Uterus (tissue), 4 donors: ENCODE measurements around the gene NAA35. TPM values are rescaled to one million over a fixed set of nuclear protein-coding genes. Genes with fewer than 3 reads are reported as not detected.

Experiments used
- DNase-seq, 2 donors: peaks; one replicate each; pipeline ENCODE4 v3.0.0-alpha.2; 2019 to 2020
- H3K27ac ChIP-seq, 2 donors: fragments of 200-600 bp; sonication (generic); 1 replicate in 1 of 2; 2 replicates in 1 of 2; pipeline ENCODE4 v1.5.1; 2016 to 2018
- H3K27me3 ChIP-seq, 2 donors: fragments of 200-600 bp; sonication (generic); one replicate each; pipeline ENCODE4 v1.5.1; 2018 to 2019; ENCODE audit warnings: control low read depth in 1 of 2
- H3K36me3 ChIP-seq, 2 donors: fragments of 200-600 bp; sonication (generic); one replicate each; pipeline ENCODE4 v1.5.1; 2019; ENCODE audit warnings: control low read depth in 1 of 2
- H3K4me1 ChIP-seq, 2 donors: fragments of 200-600 bp; sonication (generic); one replicate each; pipeline ENCODE4 v1.5.1; 2018 to 2019; ENCODE audit warnings: control low read depth in 1 of 2
- H3K4me3 ChIP-seq, 2 donors: fragments of 200-600 bp; sonication (generic); 1 replicate in 1 of 2; 2 replicates in 1 of 2; pipeline ENCODE4 v1.5.1; 2018 to 2019; ENCODE audit warnings: mild to moderate bottlenecking in 1 of 2
- H3K9me3 ChIP-seq, 2 donors: fragments of 200-600 bp; sonication (generic); one replicate each; pipeline ENCODE4 v1.5.1; 2019; ENCODE audit warnings: control low read depth in 1 of 2
- POLR2A ChIP-seq, 2 donors: fragments of 450-650 bp; IDR thresholded peaks; one replicate each; pipeline ENCODE4 v1.6.1; 2016; ENCODE audit warnings: antibody characterized with exemption in 2 of 2, mild to moderate bottlenecking in 1 of 2, moderate library complexity in 1 of 2
- intact Hi-C: fragments of 100-400 bp; cut with DNase I; formaldehyde crosslinking; loops from one replicate; pipeline ENCODE4 v1.15.1; 2023; ENCODE audit warnings: low total_unique reads
- total RNA-seq, 4 donors: library from RNA; depleted of rRNA in 3 of 4; stranded (reverse); fragments of >200 nt in 3 of 4; gene quantifications; one replicate each; pipeline versions ENCODE4 v1.1.0 to v1.2.4, GENCODE V29; 2014 to 2023
- TF ChIP-seq, protein P1 (sequence below), 4 experiments: fragments of 200-600 bp in 2 of 4; fragments of 450-650 bp in 2 of 4; sonication (generic) in 2 of 4; IDR thresholded peaks; one replicate each; pipeline ENCODE4 v1.5.1; 2016 to 2019; ENCODE audit warnings: antibody characterized with exemption in 4 of 4, mild to moderate bottlenecking in 2 of 4, moderate library complexity in 1 of 4
- donor health status: DM: yes; HTN: yes; CAD: no.

NAA35 gene
- total RNA-seq, 4 donors from 2014 or later = 4.4 to 48.1 (median 19.6) TPM

DNA sequence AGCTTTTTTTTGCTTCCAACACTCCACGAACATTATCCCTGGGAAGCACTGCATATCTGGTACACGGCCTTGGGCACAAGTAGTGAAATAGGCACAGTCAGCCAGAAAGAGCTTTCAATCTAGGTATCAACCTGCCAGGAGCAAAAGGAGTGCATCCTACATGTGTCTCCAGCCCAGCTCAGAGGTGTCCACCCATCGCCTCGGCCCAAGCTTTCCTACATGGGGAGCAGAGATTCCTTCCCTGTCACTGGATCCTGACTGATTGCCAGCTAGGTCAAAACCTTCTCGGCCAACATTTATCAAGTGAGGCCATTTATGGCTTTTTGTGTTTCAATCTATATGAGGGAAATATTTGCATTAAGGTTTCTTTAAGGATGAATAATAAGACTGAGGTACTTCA lies 102.6 kb downstream of the NAA35 start:
- no peaks in the 10 kb centered on the region for H3K9me3 ChIP-seq
- H3K27me3 ChIP-seq = no peaks in the 10 kb centered on the region
- no peak overlapping the region for H3K27ac ChIP-seq
- no peak overlapping the region for H3K4me3 ChIP-seq
- TF ChIP-seq POLR2A (IDR thresholded peaks at IDR 0.05) = no peak
- TF ChIP-seq, protein P1, sequence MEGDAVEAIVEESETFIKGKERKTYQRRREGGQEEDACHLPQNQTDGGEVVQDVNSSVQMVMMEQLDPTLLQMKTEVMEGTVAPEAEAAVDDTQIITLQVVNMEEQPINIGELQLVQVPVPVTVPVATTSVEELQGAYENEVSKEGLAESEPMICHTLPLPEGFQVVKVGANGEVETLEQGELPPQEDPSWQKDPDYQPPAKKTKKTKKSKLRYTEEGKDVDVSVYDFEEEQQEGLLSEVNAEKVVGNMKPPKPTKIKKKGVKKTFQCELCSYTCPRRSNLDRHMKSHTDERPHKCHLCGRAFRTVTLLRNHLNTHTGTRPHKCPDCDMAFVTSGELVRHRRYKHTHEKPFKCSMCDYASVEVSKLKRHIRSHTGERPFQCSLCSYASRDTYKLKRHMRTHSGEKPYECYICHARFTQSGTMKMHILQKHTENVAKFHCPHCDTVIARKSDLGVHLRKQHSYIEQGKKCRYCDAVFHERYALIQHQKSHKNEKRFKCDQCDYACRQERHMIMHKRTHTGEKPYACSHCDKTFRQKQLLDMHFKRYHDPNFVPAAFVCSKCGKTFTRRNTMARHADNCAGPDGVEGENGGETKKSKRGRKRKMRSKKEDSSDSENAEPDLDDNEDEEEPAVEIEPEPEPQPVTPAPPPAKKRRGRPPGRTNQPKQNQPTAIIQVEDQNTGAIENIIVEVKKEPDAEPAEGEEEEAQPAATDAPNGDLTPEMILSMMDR (IDR thresholded peaks at IDR 0.05) = no peak
- DNase-seq = no peak
- intact Hi-C loops = no loop called here
- H3K4me1 ChIP-seq = no peaks in the 10 kb centered on the region
- H3K36me3 ChIP-seq = no peaks in the 10 kb centered on the region

DNA sequence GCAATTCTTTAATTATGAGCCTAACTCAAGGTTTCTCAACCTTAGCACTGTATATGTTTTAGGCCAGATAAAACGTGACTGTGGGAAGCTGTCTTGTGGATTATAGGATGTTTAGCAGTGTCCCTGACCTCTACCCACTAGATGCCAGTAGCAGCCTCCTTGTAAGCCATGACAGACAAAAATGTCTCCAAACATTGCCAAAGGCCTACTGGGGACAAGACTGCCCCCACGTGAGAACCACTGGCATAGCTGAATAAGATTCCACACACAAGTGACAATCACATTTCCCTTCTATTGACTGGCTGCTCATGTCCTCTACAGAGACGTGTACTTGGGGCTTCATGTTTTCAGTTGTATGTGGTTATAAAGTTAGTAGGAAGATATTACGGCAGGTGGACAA lies 103.1 kb downstream of the NAA35 start:
- Histone ChIP-seq H3K4me1 (no peaks in the 10 kb centered on the region), H3K27me3 (no peaks in the 10 kb centered on the region), H3K27ac (no peak overlapping the region), H3K36me3 (no peaks in the 10 kb centered on the region), H3K9me3 (no peaks in the 10 kb centered on the region), H3K4me3 (no peak overlapping the region)
- intact Hi-C loops = no loop called here
- TF ChIP-seq, protein P1 (IDR thresholded peaks at IDR 0.05) = no peak
- TF ChIP-seq POLR2A (IDR thresholded peaks at IDR 0.05) = no peak
- no peak for DNase-seq

DNA sequence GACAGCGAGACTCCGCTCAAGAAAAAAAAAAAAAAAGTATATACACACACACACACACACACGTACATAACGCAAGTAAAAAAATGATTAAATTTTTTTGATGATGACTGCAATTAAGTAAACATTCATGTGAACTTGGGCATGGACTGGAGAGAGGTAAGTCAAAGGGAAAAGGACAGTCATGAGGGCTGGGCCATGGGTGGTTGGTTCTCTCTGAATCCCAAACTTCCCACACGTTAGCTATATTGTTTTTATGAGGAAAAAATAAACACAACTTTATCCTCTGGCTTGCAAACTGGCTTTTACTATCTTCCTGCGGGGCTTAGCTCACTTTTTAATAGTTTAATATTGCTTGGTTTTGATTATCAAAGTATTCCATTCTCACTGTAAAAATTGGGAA lies 104.7 kb downstream of the NAA35 start:
- Histone ChIP-seq H3K4me3 (no peak overlapping the region), H3K27ac (no peak overlapping the region), H3K27me3 (no peaks in the 10 kb centered on the region), H3K9me3 (no peaks in the 10 kb centered on the region), H3K36me3 (no peaks in the 10 kb centered on the region), H3K4me1 (no peaks in the 10 kb centered on the region)
- TF ChIP-seq, protein P1 (IDR thresholded peaks at IDR 0.05) = no peak
- TF ChIP-seq POLR2A (IDR thresholded peaks at IDR 0.05) = no peak
- no peak for DNase-seq
- intact Hi-C loops = no loop called here

DNA sequence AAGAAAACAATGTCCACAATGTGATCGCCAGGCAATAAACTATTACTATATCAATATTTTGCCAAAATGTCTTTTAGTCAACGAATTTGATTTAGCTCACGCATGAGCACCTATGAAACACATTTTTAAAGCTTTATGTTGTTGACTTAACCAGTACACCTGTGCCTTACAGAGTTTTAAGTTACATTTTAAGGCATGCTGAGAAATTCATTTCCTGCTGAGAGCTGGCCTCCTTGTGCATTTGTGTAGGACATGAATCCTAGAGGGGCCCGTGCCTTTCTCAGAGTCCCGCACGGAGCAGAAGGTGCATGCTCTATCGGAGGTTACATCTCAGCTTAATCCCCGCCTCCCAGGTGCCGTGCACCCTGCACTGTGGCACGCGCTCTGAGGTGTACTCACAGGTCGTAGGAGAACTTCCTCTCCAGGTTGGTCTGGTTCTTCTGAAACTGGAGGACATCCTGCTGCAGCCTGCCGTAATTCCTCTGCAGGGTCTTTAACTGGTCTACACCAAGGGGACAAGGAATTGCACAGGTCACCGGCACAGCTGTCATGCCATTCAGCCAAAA lies 105.2 kb downstream of the NAA35 start:
- DNase-seq = no peak
- no peaks in the 10 kb centered on the region for H3K9me3 ChIP-seq
- no peak overlapping the region for H3K27ac ChIP-seq
- intact Hi-C loops = no loop called here
- H3K36me3 ChIP-seq = no peaks in the 10 kb centered on the region
- H3K4me3 ChIP-seq = no peak overlapping the region
- no peaks in the 10 kb centered on the region for H3K27me3 ChIP-seq
- H3K4me1 ChIP-seq = no peaks in the 10 kb centered on the region
- TF ChIP-seq POLR2A (IDR thresholded peaks at IDR 0.05) = no peak
- TF ChIP-seq, protein P1 (IDR thresholded peaks at IDR 0.05) = no peak

DNA sequence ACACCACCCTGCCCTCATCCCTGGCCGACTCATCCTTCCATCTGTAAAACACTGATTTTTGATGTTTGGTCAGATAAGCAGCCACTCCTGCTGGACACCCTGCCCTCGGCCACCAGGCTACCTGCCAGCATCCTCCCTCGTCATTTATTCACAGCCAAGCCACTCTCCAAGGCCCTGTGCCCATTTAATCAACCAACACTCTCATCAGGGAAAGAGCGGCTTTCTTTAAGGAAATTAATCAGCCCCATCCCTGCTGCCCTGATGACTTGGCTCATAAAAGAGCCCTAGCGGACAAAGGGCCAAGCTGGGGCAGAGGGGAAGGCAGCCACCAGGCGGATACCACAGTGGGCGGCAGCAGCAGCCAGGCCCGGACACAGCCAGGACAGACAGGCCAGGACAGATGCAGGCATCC lies 106.0 kb downstream of the NAA35 start:
- no peak overlapping the region for H3K4me3 ChIP-seq
- no peak overlapping the region for H3K27ac ChIP-seq
- DNase-seq = no peak
- no peaks in the 10 kb centered on the region for H3K9me3 ChIP-seq
- H3K27me3 ChIP-seq = no peaks in the 10 kb centered on the region
- H3K4me1 ChIP-seq = no peaks in the 10 kb centered on the region
- TF ChIP-seq, protein P1 (IDR thresholded peaks at IDR 0.05) = no peak
- TF ChIP-seq POLR2A (IDR thresholded peaks at IDR 0.05) = no peak
- H3K36me3 ChIP-seq = no peaks in the 10 kb centered on the region
- intact Hi-C loops = no loop called here
